Astrocyte (in vitro differentiated cells and primary cell): ENCODE results near the gene AFF3.

Experiments
- EZH2 ChIP-seq: IDR thresholded peaks from 2 replicates; pipeline ENCODE4 v1.6.1; 2012; ENCODE audit warnings: mild to moderate bottlenecking, low read length, inconsistent platforms; ENCODE audit not compliant: insufficient read depth
- TF ChIP-seq, protein P1 (sequence below): IDR thresholded peaks from 2 replicates; pipeline ENCODE4 v1.5.1; 2011; ENCODE audit warnings: low read depth, mild to moderate bottlenecking, inconsistent platforms, low read length, moderate library complexity; ENCODE audit not compliant: insufficient read depth

DNA sequence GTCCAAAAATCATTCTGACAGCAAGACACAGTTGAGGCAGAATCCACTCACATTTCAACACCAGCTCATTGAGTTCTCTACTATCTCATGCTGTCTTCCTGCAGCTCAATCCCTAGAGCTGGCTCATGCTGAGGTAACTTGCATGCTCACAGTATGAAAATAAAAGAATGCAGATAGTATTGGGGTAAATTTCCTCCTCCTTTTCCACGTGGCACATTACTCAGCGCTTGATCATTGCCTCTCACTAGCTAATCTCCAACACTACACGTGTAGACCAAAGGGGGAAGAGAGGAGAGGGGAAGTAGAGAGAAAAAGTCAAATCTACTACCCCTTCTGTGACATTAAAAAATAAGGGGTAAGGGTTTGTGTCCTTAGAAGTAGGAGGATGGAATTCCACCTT is 300.6 kb downstream of the AFF3 start:
- TF ChIP-seq, protein P1, sequence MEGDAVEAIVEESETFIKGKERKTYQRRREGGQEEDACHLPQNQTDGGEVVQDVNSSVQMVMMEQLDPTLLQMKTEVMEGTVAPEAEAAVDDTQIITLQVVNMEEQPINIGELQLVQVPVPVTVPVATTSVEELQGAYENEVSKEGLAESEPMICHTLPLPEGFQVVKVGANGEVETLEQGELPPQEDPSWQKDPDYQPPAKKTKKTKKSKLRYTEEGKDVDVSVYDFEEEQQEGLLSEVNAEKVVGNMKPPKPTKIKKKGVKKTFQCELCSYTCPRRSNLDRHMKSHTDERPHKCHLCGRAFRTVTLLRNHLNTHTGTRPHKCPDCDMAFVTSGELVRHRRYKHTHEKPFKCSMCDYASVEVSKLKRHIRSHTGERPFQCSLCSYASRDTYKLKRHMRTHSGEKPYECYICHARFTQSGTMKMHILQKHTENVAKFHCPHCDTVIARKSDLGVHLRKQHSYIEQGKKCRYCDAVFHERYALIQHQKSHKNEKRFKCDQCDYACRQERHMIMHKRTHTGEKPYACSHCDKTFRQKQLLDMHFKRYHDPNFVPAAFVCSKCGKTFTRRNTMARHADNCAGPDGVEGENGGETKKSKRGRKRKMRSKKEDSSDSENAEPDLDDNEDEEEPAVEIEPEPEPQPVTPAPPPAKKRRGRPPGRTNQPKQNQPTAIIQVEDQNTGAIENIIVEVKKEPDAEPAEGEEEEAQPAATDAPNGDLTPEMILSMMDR, result no peak
- TF ChIP-seq EZH2, result no peak
